Hindlimb muscle (tissue), 1 donor: Measurements from ENCODE around the gene FSIP1. TPM values are rescaled to one million over a fixed set of nuclear protein-coding genes. Genes with fewer than 3 reads are reported as not detected.

Source experiments
- DNase-seq: peaks from one replicate; pipeline ENCODE4 v3.0.0-alpha.2; 2013
- polyA plus RNA-seq: library from polyadenylated mRNA; unstranded; fragments of 120-200 nt; gene quantifications from one replicate; pipeline ENCODE4 v1.2.1, GENCODE V29; 2013; ENCODE audit not compliant: insufficient read length

The FSIP1 gene
- polyA plus RNA-seq, 1 donor = 0.94 TPM

DNA sequence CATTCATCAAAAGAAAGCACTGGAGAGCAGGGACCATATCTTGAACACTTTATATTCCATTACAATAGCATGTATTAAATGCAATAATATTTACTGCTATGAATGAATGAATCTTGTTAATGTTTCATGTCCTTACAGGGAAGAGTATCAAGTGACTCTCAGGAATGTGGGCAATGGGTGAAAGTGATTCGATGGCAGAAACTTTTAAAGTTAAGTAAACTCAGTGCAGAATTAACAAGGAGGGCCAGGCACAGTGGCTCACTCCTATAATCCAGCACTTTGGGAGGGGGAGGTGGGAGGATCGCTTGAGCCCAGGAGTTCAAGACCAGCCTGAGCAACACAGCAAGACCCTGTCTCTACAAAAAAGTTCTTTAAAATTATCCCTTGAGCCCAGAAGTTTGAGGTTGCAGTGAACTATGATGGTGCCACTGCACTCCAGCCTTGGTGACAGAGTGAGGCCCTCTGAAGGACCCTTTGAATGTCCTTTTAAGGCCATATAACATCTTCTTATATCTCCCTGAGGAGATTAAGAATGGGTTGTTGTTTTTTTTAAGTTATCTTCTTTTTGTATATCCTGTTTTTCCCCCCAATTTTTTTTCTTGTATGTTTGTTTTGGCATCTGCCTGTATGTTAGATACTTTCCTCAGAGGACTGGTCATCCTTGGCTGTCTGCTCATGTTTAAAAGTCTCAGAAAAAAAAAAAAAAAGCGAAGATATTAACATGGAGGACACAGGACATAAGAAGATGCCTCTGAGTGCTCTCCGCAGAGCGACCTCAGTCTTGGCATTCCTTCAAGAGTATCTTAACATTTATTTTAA is 9.6 kb upstream of the FSIP1 start:
- DNase-seq = peak; percentile 49

DNA sequence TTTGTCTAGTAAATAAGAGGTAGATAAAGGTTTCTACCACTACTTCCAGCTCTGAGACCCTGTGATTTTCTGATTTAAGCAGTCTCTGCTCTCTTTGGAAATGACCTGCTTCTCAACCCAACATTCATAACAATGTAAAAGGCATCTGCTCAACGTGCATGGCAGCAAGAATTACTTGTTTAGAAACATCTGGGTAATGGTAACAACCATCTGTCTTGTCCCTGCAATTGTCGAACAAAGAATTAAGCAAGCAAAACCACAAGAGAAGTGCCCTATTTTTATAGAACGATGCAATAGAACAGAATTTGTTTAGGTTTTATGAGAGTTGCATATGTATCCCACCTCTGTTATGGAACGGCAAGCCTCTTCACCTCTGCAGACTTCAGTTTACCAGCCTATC is 7.1 kb upstream of the FSIP1 start:
- DNase-seq = no peak

DNA sequence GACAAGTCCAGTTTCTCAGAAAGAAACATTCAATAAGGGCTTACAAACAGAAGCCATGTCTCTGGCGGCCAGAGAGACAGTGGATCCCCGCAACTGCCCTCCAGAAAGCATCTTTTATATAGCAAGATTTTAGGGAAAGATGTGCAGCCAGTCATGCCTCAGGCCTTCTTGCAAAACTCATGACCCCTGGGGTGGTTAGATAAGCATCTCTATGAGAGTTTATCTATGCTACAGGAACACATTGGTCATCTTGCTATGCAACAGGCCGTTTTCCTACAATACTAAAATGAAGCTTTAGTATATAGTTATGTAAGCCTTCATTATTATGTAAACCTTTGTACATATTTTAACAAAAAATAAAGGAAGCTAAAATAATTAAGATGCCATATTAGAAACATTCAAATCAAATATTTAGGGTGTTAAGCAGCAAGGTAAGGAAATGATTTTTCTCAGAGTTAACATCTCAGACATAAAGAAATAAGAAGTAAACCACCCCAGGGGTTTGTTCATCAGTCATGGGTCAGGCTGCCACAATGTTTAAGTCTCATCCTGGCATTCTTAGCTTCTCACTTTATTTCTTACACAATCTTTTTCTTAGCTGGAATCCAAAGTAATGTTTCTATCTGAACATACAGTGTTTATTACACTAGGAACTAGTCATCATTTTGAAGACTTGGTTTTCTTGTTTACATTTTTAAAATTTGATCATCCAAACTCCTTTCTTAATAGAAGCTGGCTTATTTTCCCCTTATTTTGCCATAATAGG is 6.3 kb upstream of the FSIP1 start:
- DNase-seq = no peak

DNA sequence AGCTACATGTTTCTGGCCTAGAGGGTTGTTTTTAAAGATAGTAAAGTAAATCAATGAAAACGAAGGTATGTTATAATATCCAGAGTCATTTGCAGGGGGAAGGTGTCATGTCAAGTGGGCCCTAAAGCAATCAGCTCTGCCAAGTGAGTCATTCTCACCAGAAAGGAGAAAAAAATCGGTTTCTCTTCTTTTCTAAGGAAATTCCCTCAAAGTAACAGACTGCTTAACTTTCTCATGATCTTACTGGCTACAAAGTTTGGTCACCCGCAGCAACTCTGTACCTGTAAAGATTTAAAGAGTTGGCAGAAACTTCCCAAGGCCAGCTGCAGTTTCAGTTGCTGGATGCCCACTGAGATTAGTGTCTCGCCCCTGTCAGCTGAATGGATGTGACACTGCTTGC is 5.5 kb upstream of the FSIP1 start:
- no peak for DNase-seq

DNA sequence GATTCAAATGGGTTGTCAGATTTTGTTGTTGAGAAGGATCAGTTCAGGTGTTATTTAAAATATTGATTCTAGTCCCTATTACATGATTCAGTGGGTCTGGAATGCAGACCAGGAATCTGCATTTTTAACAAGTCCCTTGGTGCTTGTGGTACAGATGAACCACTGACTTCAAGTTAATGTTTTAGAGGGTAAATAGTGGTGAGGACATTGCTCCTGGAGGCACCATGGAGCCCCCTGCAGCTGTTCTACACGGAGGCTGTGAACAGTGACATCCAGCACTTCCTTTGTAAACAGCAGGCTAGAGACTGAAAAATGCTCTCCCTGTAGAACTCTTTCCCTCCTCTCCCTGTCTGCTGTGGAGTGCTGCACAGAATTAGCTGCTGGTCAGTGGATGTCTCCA is 4.8 kb upstream of the FSIP1 start:
- no peak for DNase-seq

DNA sequence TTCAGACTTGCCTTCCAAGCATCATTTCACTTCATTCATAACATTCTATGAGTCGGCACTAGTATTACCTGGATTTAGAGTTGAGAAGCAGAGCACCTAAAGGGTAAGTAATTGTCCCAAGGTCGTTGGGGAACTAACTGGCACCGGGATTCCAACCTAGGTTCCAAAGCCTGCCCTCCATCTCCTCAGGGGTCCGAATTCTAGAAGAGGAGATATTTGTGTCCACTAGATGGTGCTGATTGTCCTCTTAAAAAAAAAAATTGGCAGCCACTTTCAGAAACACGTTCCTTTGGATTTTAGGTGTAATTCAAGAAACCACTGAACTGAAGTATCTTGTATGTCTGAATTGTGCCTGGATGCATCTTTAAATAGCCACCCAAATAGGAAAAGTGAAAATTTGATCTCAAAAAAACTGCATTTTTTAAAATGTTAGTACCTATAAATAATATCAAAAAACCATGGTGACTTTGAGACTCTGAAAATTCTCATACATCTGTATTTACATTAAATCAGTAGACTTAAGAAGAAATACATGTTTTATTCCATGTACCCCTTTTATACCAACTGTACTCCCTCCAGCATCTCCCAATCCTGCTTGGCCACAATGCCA is 3.9 kb upstream of the FSIP1 start:
- peak; percentile 50 for DNase-seq

DNA sequence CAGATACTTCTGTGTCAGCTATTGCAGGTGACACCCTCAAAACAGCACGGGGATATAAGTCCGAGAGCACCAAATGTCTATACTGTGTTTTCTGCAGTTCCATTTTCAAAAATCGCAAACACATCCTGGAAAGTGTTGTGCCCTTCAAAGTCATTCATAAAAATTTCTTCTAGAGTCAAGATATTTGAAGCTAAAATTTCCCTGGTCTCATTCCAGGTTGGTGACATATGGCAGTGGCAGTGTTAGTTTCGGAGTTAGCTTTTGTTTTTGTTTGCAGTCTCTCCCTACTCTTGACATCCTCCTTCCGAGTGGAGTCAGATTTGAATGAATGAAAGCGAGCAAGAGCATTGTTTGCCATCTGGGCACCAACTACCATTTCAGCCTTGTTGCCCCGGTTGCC is 3.2 kb upstream of the FSIP1 start:
- no peak for DNase-seq

DNA sequence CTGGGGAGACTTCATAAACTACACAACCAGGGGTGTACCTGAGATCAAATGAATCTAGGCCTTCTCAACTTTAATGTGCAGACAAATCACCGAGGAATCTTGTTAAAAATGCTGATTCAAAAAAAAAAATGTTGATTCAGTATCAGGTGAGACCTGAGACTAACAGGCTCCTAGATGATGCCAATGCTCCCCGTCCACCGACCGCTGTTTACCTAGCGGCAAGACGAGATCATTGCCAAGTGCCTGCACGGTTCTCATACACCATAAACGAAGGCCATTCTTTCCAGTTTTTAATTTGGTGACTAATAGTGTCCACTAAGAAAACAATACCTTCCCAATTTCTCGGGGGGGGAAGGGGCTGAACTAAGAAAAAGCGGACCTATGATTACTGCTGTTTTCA is 2.5 kb upstream of the FSIP1 start:
- no peak for DNase-seq

DNA sequence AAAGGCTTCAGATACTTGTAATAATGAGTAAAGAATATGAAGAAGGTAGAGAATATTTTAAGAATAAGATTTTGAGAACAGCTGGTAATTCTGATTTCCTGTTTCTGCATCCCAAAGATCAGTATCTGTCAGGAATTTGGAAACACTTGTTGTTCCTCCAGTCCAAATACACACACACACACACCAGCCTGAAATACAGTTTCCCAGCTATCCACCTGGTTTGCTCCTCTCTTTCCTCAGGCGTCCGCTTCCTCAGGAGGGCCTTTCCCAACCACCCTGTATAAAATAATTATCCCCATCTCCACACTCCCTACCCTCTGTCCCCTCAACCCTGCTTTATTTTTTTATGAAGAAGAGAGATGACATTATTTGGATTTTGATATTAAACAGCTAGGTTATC is 2.0 kb upstream of the FSIP1 start:
- no peak for DNase-seq

DNA sequence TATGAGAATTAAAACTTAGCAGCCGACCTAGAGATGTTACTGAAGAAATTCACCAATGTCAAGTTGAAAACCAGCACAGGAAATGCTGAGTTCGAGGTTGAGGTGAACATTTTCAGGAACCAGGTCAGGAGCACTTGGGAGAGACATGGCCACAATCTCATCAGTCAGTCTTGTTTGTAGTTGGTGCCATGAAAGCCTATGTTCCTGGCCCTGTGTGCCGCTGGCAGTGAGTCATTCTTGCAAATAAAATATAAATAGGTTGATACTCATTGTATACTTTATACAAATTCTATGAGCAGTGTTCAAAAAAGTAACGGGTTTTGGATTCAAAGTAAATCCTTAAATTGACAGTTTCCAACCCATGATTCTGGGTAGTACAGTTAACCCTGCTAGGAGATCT is 1.5 kb upstream of the FSIP1 start:
- no peak for DNase-seq

DNA sequence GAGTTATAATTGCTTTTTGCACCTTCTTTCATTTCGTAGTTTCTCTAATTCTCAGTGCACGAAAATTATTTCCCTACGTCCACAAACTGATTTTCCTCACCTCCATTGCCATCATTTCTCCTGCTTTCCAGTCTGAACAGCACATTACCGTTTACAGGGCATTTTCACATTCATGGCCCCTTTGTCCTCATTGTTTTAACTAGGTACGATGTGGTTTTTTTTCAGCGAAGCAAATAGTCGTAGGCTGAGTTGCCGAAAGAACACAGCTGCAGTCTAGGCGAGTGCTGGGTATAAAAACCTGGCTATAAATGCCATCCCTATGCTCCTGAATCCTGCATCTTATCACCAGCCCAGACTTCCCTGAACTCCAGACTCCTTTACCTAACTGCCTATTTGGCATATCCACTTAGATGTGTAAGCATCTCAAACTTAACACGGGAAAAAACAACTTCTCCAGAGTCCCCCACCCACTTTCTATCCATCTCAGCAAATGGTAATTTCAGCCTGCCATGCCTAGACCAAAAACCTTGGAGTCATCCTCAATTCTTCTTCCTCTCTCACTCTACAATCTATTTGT is 691 bp upstream of the FSIP1 start:
- DNase-seq = no peak

DNA sequence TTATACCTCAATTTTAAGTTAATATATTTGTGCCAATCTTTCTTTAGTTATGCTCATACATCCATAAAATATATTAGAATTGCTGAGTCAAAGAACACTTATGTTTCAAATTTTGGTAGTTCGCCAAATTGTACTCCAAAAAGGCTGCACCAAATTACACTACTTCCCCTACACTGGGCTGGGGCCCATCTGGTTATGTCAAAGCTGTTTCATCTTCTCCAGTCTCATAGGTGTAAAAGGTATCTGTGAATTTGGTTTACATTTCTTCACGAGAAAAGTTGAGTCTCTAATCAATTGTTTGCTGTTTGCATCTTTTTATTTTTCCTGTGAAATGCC is 706 bp downstream of the FSIP1 start:
- peak; percentile 23 for DNase-seq

DNA sequence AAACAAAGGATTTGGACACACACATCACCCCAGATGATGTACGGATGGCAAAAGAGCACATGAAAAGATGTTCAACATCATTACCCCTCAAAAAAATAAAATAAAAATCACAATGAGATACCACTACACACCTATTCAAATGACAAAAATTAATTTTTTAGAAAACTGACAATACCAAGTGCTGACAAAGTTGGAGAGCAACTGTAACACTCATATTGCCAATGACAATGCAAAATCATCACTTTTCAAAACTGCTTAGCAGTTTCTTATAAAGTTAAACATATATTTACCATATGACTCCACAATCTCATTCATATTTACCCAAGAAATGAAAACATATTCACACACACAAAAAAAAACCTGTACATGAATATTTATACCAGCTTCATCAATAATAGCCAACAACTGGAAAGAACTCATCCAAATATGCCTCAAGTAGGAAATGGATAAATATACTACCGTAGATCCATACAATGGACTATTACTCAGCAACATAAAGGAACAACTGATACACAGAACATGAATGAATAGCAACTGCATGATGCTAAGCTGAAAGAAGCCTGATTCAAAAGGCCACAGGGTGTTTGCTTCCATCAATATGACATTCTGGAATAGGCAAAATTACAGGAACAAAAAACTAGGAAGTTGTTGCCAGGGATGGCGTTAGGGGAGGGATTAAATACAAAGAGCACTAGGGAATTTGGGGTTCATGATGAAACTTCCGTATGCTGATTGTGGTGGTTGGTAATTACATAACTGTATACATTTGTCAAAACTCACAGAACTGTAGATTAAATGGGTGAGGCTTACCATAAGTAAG is 1.3 kb downstream of the FSIP1 start:
- no peak for DNase-seq

DNA sequence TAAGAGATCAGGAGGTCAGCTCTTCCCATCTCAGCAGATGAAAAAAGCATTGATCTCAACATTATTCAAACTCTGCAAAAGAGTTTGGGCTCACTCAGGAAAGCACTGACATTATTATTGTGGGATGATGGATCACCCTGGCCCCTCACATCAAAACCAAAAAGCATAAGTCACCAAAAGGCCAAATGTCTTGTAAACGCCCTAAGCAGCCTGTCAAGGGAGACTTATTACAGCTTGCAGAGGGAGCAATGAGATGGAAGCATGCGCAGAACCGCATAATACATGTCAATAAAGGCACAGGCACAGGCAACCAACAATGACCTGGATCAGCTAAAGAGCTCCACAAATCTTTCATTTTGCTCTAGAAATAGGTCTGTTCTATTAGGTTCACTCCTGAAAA is 4.6 kb downstream of the FSIP1 start:
- DNase-seq = no peak

DNA sequence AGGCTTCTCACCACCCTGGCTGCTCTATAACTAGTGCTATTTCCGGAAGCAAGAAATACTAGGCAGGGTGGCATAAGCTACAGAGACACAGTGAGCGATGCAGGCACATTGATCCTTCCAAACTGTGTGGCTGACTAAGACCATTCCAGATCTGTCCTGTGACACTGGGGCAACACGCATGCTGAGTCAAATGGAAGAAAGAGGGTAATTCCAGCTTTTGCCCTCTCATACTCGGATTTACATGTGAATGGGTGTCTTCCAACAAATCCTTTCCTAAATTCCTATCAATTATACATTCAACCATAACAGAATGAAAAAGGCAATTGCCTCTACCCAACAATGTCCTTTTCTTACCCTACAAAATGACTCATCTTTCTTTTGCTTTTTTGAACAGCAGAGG is 5.1 kb downstream of the FSIP1 start:
- no peak for DNase-seq

DNA sequence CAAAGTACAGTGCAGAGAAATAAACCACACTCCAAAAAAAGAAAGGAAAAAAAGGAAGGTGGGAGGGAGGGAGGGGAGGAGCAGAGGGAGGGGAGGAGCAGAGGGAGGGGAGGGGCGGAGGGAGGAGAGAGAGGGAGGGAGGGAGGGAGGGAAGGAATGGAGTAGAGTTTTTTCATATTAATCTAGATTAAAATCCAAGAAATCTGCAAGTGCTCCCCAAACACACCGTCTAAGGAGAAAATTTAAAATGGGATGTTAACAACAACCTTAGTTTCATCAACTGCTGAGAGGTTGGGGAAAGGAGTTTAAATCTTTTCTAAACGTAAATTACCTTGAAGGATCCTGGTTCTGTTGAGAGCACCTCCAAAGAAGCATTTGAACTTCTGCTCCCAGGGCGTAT is 6.6 kb downstream of the FSIP1 start:
- no peak for DNase-seq

DNA sequence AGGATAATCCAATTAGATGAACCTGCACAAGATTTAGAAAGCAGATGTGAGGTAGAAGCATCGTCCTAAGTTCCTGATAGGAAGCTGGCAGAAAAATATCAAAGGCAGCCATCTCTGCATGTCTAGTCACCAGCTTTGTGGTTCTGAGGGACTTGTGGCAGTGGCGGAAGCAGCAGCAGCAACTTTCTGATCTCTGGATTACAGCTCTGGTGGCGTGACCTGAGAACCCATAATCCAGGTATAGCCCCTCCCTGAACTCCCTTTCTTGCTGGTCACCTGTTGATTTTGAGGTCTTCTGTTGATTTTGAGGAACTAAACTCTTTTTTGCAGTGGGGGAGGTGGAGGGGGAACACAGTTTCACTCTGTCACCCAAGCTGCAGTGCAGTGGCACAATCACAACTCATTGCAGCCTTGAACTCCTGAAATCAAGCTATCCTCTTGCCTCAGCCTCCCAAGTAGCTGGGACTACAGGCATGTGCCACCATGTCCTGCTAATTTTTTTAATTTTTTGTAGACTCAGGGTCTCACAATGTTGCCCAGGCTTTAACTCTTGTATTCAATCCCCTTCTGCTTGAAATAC is 7.9 kb downstream of the FSIP1 start:
- DNase-seq = no peak

DNA sequence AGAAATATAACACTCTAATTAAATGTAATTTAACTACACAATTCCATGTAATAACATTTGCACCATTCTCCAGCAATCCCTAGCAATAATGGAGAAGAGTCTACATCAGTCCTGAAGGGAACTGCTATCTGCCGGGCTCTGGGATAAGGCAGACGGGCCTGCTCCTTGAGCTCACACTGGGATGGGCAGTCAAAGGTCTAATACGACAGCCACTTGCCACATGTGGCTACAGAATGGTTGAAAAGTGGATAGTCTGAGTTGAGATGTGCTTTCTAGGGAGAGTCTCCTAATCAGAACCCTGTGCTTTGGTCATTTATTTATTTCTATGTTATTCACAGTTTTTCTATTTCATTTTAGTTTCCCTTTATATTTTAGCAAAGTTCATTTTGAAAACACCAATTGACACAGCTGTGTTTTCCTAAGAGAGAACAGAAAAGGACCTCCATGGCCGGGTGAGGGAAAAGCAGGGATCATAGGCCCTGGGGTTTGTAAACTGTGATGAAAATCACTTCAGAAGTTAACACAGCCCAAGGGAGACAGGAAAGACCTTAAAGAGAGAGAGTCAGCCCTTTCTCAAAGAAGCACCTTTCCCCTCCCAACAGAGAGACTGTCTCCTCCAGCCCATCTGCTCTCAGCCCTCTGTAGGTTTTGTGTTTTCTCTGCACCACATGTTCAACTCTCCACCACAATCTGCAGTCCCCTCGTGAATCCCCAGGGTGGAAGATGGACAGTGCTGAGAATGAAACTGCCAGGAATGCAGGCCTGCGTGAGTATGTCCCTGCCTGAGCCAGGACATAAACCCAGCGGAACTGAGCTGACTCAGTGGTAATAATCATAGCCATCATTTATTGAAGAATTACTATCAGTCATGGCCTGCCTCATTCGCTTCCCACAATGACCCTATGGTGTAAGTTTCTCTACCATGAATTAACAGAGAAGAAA is 11.6 kb downstream of the FSIP1 start:
- peak; percentile 50 for DNase-seq

DNA sequence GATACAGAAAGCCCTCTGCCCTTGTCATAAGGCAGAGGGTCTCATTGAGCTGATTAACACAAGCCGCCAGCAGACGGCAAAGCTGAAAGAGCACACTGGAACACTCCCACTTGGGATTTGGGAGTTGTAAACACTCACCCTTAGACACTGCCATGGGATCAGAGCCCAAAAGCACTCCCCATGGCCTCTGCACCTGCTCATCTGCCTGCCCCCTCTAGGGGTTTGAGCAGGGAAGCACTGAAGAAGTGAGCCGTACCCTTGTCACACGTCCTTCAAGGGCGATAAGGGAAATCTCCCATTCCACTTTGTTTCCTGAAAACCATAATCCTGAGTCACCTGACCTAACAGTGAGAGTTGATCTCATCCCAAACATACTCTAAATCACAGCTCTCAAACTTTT is 14.7 kb downstream of the FSIP1 start:
- no peak for DNase-seq

DNA sequence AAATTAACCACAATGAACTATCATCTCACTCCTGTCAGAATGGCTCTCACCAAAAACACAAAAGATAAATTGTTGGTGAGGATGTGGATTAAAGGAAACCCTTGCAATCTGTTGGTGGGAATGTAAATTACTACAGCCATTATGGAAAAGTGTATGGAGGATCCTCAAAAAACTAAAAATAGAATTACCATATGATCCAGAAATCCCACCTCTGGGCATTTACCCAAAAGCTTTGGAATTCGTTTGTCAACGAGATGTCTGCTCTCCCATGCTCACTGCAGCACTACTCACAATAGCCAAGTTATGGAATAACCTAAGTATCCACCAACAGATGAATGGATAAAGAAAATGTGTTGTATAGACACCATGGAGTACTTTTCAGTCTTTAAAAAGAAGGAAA is 21.6 kb downstream of the FSIP1 start:
- DNase-seq = no peak
